ENCODE results near the gene KRT14.

- TF ChIP-seq CTCF (IDR thresholded peaks at IDR 0.05) (no peak), POLR2A (IDR thresholded peaks at IDR 0.05) (no peak)
These were observed 30.4 kb upstream of the KRT14 start for GRCh38 chr17:41617136-41617535.

Measured in heart left ventricle (tissue), 13 donors.